WTC11 (cell line): ENCODE results near the gene PRR19.

Experiments
- CTCF ChIP-seq: fragments of 200-600 bp; IDR thresholded peaks from 2 replicates; pipeline ENCODE4 v1.8.0; 2022; ENCODE audit warnings: antibody characterized with exemption
- E2F4 ChIP-seq: sonication (generic); formaldehyde crosslinking; IDR thresholded peaks from 2 replicates; pipeline ENCODE4 v1.8.1; 2022; ENCODE audit warnings: low read depth, mild to moderate bottlenecking, moderate library complexity, missing genetic modification reagents, borderline replicate concordance
- ETV6 ChIP-seq: sonication (generic); formaldehyde crosslinking; IDR thresholded peaks from 2 replicates; pipeline ENCODE4 v1.8.1; 2022; ENCODE audit warnings: mild to moderate bottlenecking, missing genetic modification reagents
- FOXP1 ChIP-seq: sonication (generic); formaldehyde crosslinking; IDR thresholded peaks from 2 replicates; pipeline ENCODE4 v1.8.0; 2022; ENCODE audit warnings: missing genetic modification reagents, mild to moderate bottlenecking, moderate library complexity, borderline replicate concordance
- HMGXB4 ChIP-seq: sonication (generic); formaldehyde crosslinking; IDR thresholded peaks from 2 replicates; pipeline ENCODE4 v1.8.1; 2023; ENCODE audit warnings: mild to moderate bottlenecking, moderate library complexity, missing genetic modification reagents
- SP1 ChIP-seq: sonication (generic); formaldehyde crosslinking; conservative IDR thresholded peaks from 2 replicates; pipeline ENCODE4 v1.8.1; 2022; ENCODE audit warnings: missing genetic modification reagents
- ZNF121 ChIP-seq: sonication (generic); formaldehyde crosslinking; IDR thresholded peaks from 2 replicates; pipeline ENCODE4 v1.8.0; 2023; ENCODE audit warnings: missing genetic modification reagents
- ZNF423 ChIP-seq: fragments of 250-450 bp; sonication (Bioruptor Pico); IDR thresholded peaks from 2 replicates; pipeline ENCODE4 v2.1.2; 2022; ENCODE audit warnings: mild to moderate bottlenecking, moderate library complexity

GRCh38 chr19:42261763-42262162 is 40.2 kb upstream of the PRR19 start:
- TF ChIP-seq CTCF = no peak
- no peak for TF ChIP-seq ZNF423 (CRISPR knock-in tag)
- no peak for TF ChIP-seq FOXP1 (CRISPR knock-in tag)
- TF ChIP-seq E2F4 = no peak
- TF ChIP-seq ETV6 (CRISPR knock-in tag) = no peak
- TF ChIP-seq SP1 (CRISPR knock-in tag) = no peak
- TF ChIP-seq ZNF121 (CRISPR knock-in tag) = no peak
- TF ChIP-seq HMGXB4 (CRISPR knock-in tag) = no peak
